Measurements from ENCODE around the gene TMPRSS6.

TMPRSS6 gene

DNA sequence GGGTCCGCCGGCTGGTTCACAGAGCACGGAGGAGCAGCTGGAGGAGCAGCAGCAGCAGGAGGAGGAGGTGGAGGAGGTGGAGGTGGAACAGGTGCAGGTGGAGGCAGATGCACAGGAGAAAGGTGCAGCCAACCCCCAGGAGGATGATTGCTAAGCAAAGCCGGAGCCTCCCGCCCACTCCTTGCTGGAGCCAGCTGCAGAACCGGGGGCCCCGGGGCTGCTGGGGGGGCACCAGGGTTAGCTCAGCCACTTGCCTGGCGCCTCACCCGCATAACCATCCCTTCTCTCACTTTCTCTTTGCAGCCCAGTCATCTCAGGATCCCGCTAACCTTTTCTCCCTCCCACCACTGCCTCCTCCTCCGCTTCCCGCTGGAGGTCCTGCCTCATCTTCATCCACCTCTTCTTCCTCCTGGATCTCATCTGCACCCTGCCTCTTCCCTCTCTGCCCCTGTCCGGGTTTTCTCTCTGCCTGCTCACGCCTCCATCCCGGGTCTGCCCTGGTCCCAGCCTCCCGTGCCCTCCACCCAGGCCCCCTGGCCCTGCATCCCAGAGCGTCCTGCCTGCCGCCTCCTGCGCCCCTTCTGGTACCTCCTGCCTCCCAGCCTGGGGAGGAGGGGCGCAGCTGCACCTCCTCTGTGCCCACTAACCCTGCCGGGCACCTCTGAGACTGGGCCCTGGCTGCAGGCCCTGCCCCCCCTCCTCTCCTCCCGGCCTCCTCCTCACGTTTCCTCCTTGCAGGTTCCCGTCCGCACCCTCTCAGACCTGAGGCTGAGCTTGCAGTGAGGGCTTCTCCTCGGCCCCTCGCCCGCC is 48.5 kb downstream of the TMPRSS6 start:
- peak; percentile 73 for FAIRE-seq
- peak; percentile 78 for DNase-seq (ENCODE audit: insufficient read length, low spot score)

GRCh38 chr22:37059876-37060449 is 49.5 kb downstream of the TMPRSS6 start:
- TF ChIP-seq POU2F2 (IDR thresholded peaks at IDR 0.05; ENCODE audit: low read depth, low read length): no peak
- no peak for TF ChIP-seq TAF1 (IDR thresholded peaks at IDR 0.05; ENCODE audit: low read depth, low read length)
- no peak for TF ChIP-seq SPI1 (IDR thresholded peaks at IDR 0.05; ENCODE audit: low read depth, low read length)
- TF ChIP-seq PAX5 (IDR thresholded peaks at IDR 0.05; ENCODE audit: insufficient read depth, low read length, severe bottlenecking): no peak
- TF ChIP-seq POLR2A (IDR thresholded peaks at IDR 0.05; ENCODE audit: low read depth, low read length): no peak
- no peak for TF ChIP-seq POLR2AphosphoS5 (IDR thresholded peaks at IDR 0.05; ENCODE audit: low read depth, low read length)
- no peak for FAIRE-seq
- no peak for DNase-seq (ENCODE audit: insufficient read length, low spot score)

More for the DNA sequence above, 48.5 kb downstream of the TMPRSS6 start:
- TF ChIP-seq TAF1 (IDR thresholded peaks at IDR 0.05; ENCODE audit: low read depth, low read length): no peak
- TF ChIP-seq POU2F2 (IDR thresholded peaks at IDR 0.05; ENCODE audit: low read depth, low read length): no peak
- no peak for TF ChIP-seq SPI1 (IDR thresholded peaks at IDR 0.05; ENCODE audit: low read depth, low read length)
- peak; percentile 9 for TF ChIP-seq PAX5 (IDR thresholded peaks at IDR 0.05; ENCODE audit: insufficient read depth, low read length, severe bottlenecking)

- TF ChIP-seq POU2F2 (IDR thresholded peaks at IDR 0.05; ENCODE audit: low read depth, low read length): no peak
- no peak for TF ChIP-seq POLR2A (IDR thresholded peaks at IDR 0.05; ENCODE audit: low read depth, low read length)
- TF ChIP-seq POLR2AphosphoS5 (IDR thresholded peaks at IDR 0.05; ENCODE audit: low read depth, low read length): no peak
- DNase-seq (ENCODE audit: insufficient read length, low spot score) (no peak), FAIRE-seq (no peak)
These were observed 50.4 kb downstream of the TMPRSS6 start for GRCh38 chr22:37058917-37059701.

DNA sequence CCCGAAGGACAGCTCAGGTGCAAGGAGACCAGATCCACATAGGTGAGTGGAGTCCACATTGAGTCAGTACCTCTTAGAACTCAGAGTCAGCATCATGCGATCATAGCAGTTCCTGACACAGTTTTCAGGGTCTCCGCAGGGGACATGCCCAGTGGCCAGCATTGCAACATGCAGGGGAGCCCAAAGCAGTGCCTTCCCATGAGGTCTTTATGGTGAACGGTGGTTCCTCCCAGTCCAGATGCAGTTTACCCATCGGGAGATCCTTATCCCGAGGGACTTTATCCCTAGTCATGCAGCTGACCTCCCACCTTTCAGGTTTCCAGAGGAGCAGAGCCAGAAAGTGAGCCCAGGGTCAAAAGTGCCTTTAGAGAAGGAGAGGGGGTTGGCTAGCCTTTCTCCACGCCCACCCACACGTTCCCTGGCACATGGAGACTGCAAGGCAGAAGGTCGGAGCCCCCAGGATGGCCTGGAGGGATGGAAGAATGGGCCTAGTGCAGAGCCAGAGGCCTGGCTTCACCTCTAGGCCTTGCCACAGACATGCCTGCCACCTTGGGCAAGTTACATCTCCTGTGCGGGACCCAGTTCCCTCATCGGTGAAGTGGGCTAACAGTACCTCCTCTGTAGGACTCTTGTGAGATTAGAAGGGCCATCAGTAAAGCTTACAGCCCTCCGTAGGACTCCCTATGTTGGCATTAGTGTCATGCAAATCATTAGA is 51.6 kb downstream of the TMPRSS6 start:
- FAIRE-seq (no peak), DNase-seq (ENCODE audit: insufficient read length, low spot score) (no peak)
- no peak for TF ChIP-seq POU2F2 (IDR thresholded peaks at IDR 0.05; ENCODE audit: low read depth, low read length)
- no peak for TF ChIP-seq PAX5 (IDR thresholded peaks at IDR 0.05; ENCODE audit: insufficient read depth, low read length, severe bottlenecking)
- TF ChIP-seq TAF1 (IDR thresholded peaks at IDR 0.05; ENCODE audit: low read depth, low read length): no peak
- no peak for TF ChIP-seq POLR2AphosphoS5 (IDR thresholded peaks at IDR 0.05; ENCODE audit: low read depth, low read length)
- no peak for TF ChIP-seq SPI1 (IDR thresholded peaks at IDR 0.05; ENCODE audit: low read depth, low read length)
- TF ChIP-seq POLR2A (IDR thresholded peaks at IDR 0.05; ENCODE audit: low read depth, low read length): no peak

GRCh38 chr22:37057226-37057625 is 52.3 kb downstream of the TMPRSS6 start:
- DNase-seq (ENCODE audit: insufficient read length, low spot score) (no peak), FAIRE-seq (no peak)

GRCh38 chr22:37056246-37056645 is 53.3 kb downstream of the TMPRSS6 start:
- FAIRE-seq (no peak), DNase-seq (ENCODE audit: insufficient read length, low spot score) (no peak)
- TF ChIP-seq POLR2A (IDR thresholded peaks at IDR 0.05; ENCODE audit: low read depth, low read length) (no peak), POLR2AphosphoS5 (IDR thresholded peaks at IDR 0.05; ENCODE audit: low read depth, low read length) (no peak), SPI1 (IDR thresholded peaks at IDR 0.05; ENCODE audit: low read depth, low read length) (no peak), PAX5 (IDR thresholded peaks at IDR 0.05; ENCODE audit: insufficient read depth, low read length, severe bottlenecking) (no peak), TAF1 (IDR thresholded peaks at IDR 0.05; ENCODE audit: low read depth, low read length) (no peak), POU2F2 (IDR thresholded peaks at IDR 0.05; ENCODE audit: low read depth, low read length) (no peak)

More at GRCh38 chr22:37057226-37057625, 52.3 kb downstream of the TMPRSS6 start:
- TF ChIP-seq POU2F2 (IDR thresholded peaks at IDR 0.05; ENCODE audit: low read depth, low read length) (no peak), TAF1 (IDR thresholded peaks at IDR 0.05; ENCODE audit: low read depth, low read length) (no peak), POLR2AphosphoS5 (IDR thresholded peaks at IDR 0.05; ENCODE audit: low read depth, low read length) (no peak), POLR2A (IDR thresholded peaks at IDR 0.05; ENCODE audit: low read depth, low read length) (no peak), SPI1 (IDR thresholded peaks at IDR 0.05; ENCODE audit: low read depth, low read length) (no peak), PAX5 (IDR thresholded peaks at IDR 0.05; ENCODE audit: insufficient read depth, low read length, severe bottlenecking) (no peak)

DNA sequence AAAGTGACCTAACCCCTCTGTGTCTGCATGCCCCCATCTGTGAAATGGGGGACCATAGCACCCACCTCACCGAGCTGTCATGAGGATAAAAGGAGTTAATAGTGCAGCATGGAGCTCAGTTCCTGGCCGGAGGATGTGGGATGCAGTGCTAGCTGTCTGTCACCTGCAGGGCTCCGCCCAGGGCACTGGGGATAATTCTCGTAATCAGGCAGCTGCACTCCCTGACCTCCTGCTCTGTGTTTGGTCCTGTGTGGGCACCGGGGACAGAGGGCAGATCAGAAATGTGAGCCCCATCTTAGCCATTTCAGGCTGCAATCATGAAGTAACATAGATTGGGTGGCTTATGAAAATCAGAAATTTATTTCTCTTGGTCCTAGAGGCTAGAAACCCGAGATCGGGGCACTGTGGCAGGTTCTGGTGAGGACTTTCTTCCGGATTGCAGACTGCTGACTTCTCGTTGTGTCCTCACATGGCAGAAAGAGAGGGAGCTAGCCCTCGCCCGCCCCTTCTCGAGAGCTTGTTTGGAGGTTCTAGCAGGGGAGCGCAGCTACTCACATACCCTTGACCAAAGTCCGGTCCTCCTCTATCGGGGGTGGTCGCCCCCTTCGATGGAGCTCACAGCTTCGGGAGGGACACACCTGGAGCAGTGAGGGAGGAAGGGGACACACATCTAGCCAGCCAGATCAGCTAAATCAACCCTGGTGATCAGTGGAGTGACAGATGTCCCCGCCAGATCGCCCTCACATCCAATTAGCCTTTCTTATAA is 54.7 kb downstream of the TMPRSS6 start:
- FAIRE-seq (no peak), DNase-seq (ENCODE audit: insufficient read length, low spot score) (no peak)
- TF ChIP-seq TAF1 (IDR thresholded peaks at IDR 0.05; ENCODE audit: low read depth, low read length) (no peak), SPI1 (IDR thresholded peaks at IDR 0.05; ENCODE audit: low read depth, low read length) (no peak), POLR2A (IDR thresholded peaks at IDR 0.05; ENCODE audit: low read depth, low read length) (no peak), PAX5 (IDR thresholded peaks at IDR 0.05; ENCODE audit: insufficient read depth, low read length, severe bottlenecking) (no peak), POLR2AphosphoS5 (IDR thresholded peaks at IDR 0.05; ENCODE audit: low read depth, low read length) (no peak), POU2F2 (IDR thresholded peaks at IDR 0.05; ENCODE audit: low read depth, low read length) (no peak)

DNA sequence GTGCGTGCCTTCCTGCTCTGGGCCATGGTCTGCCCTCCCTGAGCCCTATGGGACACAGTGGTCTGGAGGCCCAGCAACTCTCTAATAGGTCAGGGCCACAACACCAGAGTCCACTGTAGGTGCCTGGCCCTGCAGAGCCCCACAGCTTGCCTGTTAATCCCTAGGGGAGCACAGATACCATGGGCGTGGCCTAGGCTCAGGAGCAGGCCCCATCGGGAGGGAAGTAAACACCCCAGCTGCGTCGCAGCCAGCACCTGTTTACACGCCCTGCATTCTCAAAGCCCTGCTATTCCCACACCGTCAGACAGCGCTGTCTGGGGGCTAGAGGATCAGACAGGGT is 55.5 kb downstream of the TMPRSS6 start:
- FAIRE-seq (no peak), DNase-seq (ENCODE audit: insufficient read length, low spot score) (no peak)
- TF ChIP-seq SPI1 (IDR thresholded peaks at IDR 0.05; ENCODE audit: low read depth, low read length) (no peak), PAX5 (IDR thresholded peaks at IDR 0.05; ENCODE audit: insufficient read depth, low read length, severe bottlenecking) (no peak), TAF1 (IDR thresholded peaks at IDR 0.05; ENCODE audit: low read depth, low read length) (no peak), POLR2A (IDR thresholded peaks at IDR 0.05; ENCODE audit: low read depth, low read length) (no peak), POLR2AphosphoS5 (IDR thresholded peaks at IDR 0.05; ENCODE audit: low read depth, low read length) (no peak)
